Measurements from ENCODE around the gene ZNF638. TPM values are rescaled to one million over a fixed set of nuclear protein-coding genes. Genes with fewer than 3 reads are reported as not detected.

Gene ZNF638
- total and polyA plus RNA-seq, 2 donors (not counting 3 experiments of a cell fraction or from before 2014, with no cell fraction given), result 36.4 to 111 TPM

DNA sequence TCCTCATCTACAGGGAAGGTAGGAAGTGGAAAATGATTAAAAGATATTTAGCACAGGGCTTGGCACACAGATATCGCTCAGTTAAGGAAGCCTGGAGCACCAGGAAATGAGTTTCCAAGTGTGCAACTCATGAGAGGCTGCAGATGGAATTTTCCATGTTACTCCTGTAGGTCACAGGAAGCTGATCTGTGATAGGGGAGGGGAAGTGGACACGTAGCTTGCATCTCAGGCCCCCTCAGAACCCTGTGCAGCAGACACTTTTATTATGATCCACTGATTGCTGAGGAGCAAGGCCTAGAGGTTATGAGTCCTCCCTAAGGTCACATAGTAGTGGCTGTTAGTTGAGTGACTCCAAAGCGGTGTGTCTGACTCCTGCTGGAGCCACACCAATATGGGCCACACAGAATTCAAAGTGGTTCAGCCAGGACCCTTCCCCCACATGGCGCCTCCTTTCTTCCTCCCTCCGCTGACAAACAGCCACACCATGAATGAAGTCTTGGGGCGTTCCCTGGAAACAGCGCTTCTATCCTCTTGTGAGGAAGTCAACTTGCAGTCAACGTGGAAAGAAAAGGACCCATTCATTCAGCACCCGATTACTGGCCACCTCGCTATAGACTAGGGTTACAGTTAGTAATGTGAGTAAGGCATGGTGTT lies 143.3 kb downstream of the ZNF638 start:
- DNase-seq (ENCODE audit: low read depth, low spot score), result no peak
- dilution Hi-C loops (cut with MboI; ENCODE audit: extremely low pct_ligation_motif_present, low sequenced_read_pairs) (no loop called here), intact Hi-C loops (cut with micrococcal nuclease) (no loop called here)
- no peaks in the 10 kb centered on the region for H3K9me3 ChIP-seq (replicated peaks; ENCODE audit: control insufficient read depth, insufficient read depth, low read length)
- H3K9ac ChIP-seq (replicated peaks; ENCODE audit: extremely low read depth, insufficient read depth, low read length), result no peak overlapping the region
- TF ChIP-seq GATA2 (IDR thresholded peaks at IDR 0.05; ENCODE audit: insufficient read depth, insufficient read length, low read depth, low read length) (peak; percentile 77), JUN (IDR thresholded peaks at IDR 0.05; ENCODE audit: borderline replicate concordance, insufficient read depth, insufficient read length, low read depth) (no peak)
- TF ChIP-seq, protein P1, sequence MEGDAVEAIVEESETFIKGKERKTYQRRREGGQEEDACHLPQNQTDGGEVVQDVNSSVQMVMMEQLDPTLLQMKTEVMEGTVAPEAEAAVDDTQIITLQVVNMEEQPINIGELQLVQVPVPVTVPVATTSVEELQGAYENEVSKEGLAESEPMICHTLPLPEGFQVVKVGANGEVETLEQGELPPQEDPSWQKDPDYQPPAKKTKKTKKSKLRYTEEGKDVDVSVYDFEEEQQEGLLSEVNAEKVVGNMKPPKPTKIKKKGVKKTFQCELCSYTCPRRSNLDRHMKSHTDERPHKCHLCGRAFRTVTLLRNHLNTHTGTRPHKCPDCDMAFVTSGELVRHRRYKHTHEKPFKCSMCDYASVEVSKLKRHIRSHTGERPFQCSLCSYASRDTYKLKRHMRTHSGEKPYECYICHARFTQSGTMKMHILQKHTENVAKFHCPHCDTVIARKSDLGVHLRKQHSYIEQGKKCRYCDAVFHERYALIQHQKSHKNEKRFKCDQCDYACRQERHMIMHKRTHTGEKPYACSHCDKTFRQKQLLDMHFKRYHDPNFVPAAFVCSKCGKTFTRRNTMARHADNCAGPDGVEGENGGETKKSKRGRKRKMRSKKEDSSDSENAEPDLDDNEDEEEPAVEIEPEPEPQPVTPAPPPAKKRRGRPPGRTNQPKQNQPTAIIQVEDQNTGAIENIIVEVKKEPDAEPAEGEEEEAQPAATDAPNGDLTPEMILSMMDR (IDR thresholded peaks at IDR 0.05; ENCODE audit: extremely low read depth in 1 of 2, insufficient read depth in 1 of 2, low read depth in 1 of 2, low read length in 2 of 2), result no peak
- no TSS peak for BruUV-seq (replicated peaks)
- peaks cover 14% of the 10 kb centered on the region for H3K4me1 ChIP-seq (ENCODE audit: control insufficient read depth, extremely low read depth, insufficient read depth, low read length)
- ChIA-PET CTCF (interaction anchor here (0.6 to 1.9 kb wide), 5 partner anchors 14 to 1746 kb away, joined by 3 to 11 read pairs (median 3); no protein-coding TSS in a partner anchor), POLR2A (no interaction called here)
- no peaks in the 10 kb centered on the region for H4K20me1 ChIP-seq (replicated peaks; ENCODE audit: control insufficient read depth, extremely low read depth, insufficient read depth, low read length)
- no peak overlapping the region for H3K27ac ChIP-seq (ENCODE audit: insufficient read depth, low read depth, low read length)
- peak overlapping the region; percentile 3 for H3K4me2 ChIP-seq (ENCODE audit: insufficient read depth, low read length)
- no peak overlapping the region for H2AFZ ChIP-seq (ENCODE audit: low read depth, low read length)
- no peaks in the 10 kb centered on the region for H3K79me2 ChIP-seq (ENCODE audit: control insufficient read depth, insufficient read depth, low read length)
- no peaks in the 10 kb centered on the region for H3K9me1 ChIP-seq (replicated peaks; ENCODE audit: control insufficient read depth, extremely low read depth, insufficient read depth, low read length)
- H3K4me3 ChIP-seq (replicated peaks in 1 of 3; ENCODE audit: insufficient read depth in 1 of 3, low read depth in 1 of 3, low read length in 3 of 3), result no peak overlapping the region
- H3K36me3 ChIP-seq (ENCODE audit: control insufficient read depth in 2 of 2, extremely low read depth in 1 of 2, insufficient read depth in 2 of 2, low read length in 2 of 2), result peaks cover 2 to 7% of the 10 kb centered on the region in 2 experiments
- H3K27me3 ChIP-seq (ENCODE audit: control insufficient read depth in 2 of 2, insufficient read depth in 2 of 2, low read length in 2 of 2), result no peaks in the 10 kb centered on the region
- FAIRE-seq, result peak; percentile 81

DNA sequence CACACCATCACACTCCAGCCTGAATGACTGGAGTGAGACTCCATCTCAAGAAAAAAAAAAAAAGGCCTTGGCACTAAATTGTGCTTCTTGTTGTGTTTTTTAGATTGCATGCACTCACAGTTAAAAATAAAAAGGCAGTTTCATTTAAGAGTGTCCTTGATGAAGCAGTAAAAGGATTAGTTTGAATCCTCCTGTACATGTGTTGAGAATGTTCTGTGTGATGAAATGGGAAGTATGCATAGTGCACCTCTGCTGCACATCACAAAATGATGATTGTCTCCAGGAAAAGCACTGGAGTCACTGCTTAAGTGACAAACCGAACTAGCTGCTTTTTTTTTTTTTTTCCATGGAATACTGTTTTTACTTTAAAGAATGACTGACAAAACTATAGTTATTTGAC lies 144.9 kb downstream of the ZNF638 start:
- Histone ChIP-seq H3K9me1 (replicated peaks; ENCODE audit: control insufficient read depth, extremely low read depth, insufficient read depth, low read length) (no peaks in the 10 kb centered on the region), H3K4me1 (ENCODE audit: control insufficient read depth, extremely low read depth, insufficient read depth, low read length) (peaks cover 12% of the 10 kb centered on the region), H3K27me3 (ENCODE audit: control insufficient read depth in 2 of 2, insufficient read depth in 2 of 2, low read length in 2 of 2) (no peaks in the 10 kb centered on the region), H3K4me3 (replicated peaks in 1 of 3; ENCODE audit: insufficient read depth in 1 of 3, low read depth in 1 of 3, low read length in 3 of 3) (no peak overlapping the region), H3K9me3 (replicated peaks; ENCODE audit: control insufficient read depth, insufficient read depth, low read length) (no peaks in the 10 kb centered on the region), H2AFZ (ENCODE audit: low read depth, low read length) (no peak overlapping the region), H4K20me1 (replicated peaks; ENCODE audit: control insufficient read depth, extremely low read depth, insufficient read depth, low read length) (no peaks in the 10 kb centered on the region), H3K4me2 (ENCODE audit: insufficient read depth, low read length) (no peak overlapping the region), H3K79me2 (ENCODE audit: control insufficient read depth, insufficient read depth, low read length) (no peaks in the 10 kb centered on the region), H3K9ac (replicated peaks; ENCODE audit: extremely low read depth, insufficient read depth, low read length) (no peak overlapping the region), H3K36me3 (ENCODE audit: control insufficient read depth in 2 of 2, extremely low read depth in 1 of 2, insufficient read depth in 2 of 2, low read length in 2 of 2) (peaks cover 5 to 12% of the 10 kb centered on the region in 2 experiments), H3K27ac (ENCODE audit: insufficient read depth, low read depth, low read length) (no peak overlapping the region)
- CTCF ChIA-PET, result interaction anchor here (0.7 to 1.7 kb wide), 7 partner anchors 10 to 139 kb away, joined by 3 to 6 read pairs (median 4); no protein-coding TSS in a partner anchor
- intact Hi-C loops (cut with micrococcal nuclease), result no loop called here
- dilution Hi-C loops (cut with MboI; ENCODE audit: extremely low pct_ligation_motif_present, low sequenced_read_pairs), result no loop called here
- FAIRE-seq, result no peak
- no peak for TF ChIP-seq JUN (IDR thresholded peaks at IDR 0.05; ENCODE audit: borderline replicate concordance, insufficient read depth, insufficient read length, low read depth)
- no peak for TF ChIP-seq POLR2A (IDR thresholded peaks at IDR 0.05; ENCODE audit: low read depth, low read length)
- TF ChIP-seq, protein P2, sequence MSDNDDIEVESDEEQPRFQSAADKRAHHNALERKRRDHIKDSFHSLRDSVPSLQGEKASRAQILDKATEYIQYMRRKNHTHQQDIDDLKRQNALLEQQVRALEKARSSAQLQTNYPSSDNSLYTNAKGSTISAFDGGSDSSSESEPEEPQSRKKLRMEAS (IDR thresholded peaks at IDR 0.05; ENCODE audit: insufficient read depth, insufficient read length), result no peak
- TF ChIP-seq FOS (IDR thresholded peaks at IDR 0.05; ENCODE audit: borderline replicate concordance, insufficient read depth, low read length), result no peak
- no peak for TF ChIP-seq EZH2 (IDR thresholded peaks at IDR 0.05; ENCODE audit: borderline replicate concordance, low read depth, low read length, severe bottlenecking)
- TF ChIP-seq GATA2 (IDR thresholded peaks at IDR 0.05; ENCODE audit: insufficient read depth, insufficient read length, low read depth, low read length), result no peak
- no peak for TF ChIP-seq POLR2AphosphoS5 (IDR thresholded peaks at IDR 0.05; ENCODE audit: insufficient read depth, low read depth, low read length)
- no peak for TF ChIP-seq MYC (IDR thresholded peaks at IDR 0.05; ENCODE audit: low read depth, low read length)
- TF ChIP-seq, protein P1 (IDR thresholded peaks at IDR 0.05; ENCODE audit: extremely low read depth in 1 of 2, insufficient read depth in 1 of 2, low read depth in 1 of 2, low read length in 2 of 2), result no peak
- BruUV-seq (replicated peaks), result no TSS peak
- no peak for DNase-seq (ENCODE audit: low read depth, low spot score)
- POLR2A ChIA-PET, result interaction anchor here (0.7 kb wide), 1 partner anchor 18 kb away, joined by 5 read pairs; no protein-coding TSS in a partner anchor

All from endothelial cell of umbilical vein (primary cell).